Neutrophil (primary cell): Measurements from ENCODE around the gene PRKCI.
"Not testable (repeated sequence)": the region's sequence is repeated elsewhere in the genome, so short reads cannot be mapped to it uniquely, and the experiment has no call there.

Experiments
- H3K27ac ChIP-seq: fragments of 200-600 bp; sonication (generic); 2 replicates; pipeline ENCODE4 v1.5.1; 2016; ENCODE audit warnings: mild to moderate bottlenecking, moderate library complexity
- H3K27me3 ChIP-seq: fragments of 200-600 bp; sonication (generic); 2 replicates; pipeline ENCODE4 v1.6.0; 2016; ENCODE audit warnings: mild to moderate bottlenecking
- H3K36me3 ChIP-seq: fragments of 200-600 bp; sonication (generic); 2 replicates; pipeline ENCODE4 v1.5.1; 2017
- H3K4me1 ChIP-seq, 2 experiments: fragments of 200-600 bp in 1 of 2; sonication (generic) in 1 of 2; 1 replicate in 1 of 2; 2 replicates in 1 of 2; pipeline versions ENCODE4 v1.5.1 to v1.6.1; 2013 to 2016; ENCODE audit warnings: low read depth in 1 of 2, low read length in 1 of 2, mild to moderate bottlenecking in 1 of 2, moderate library complexity in 1 of 2; ENCODE audit not compliant: control insufficient read depth in 1 of 2, insufficient read depth in 1 of 2
- H3K4me3 ChIP-seq, 2 experiments: fragments of 200-600 bp in 1 of 2; sonication (generic) in 1 of 2; 1 replicate in 1 of 2; 2 replicates in 1 of 2; pipeline ENCODE4 v1.5.1; 2013 to 2016; ENCODE audit warnings: low read depth in 1 of 2, low read length in 1 of 2, mild to moderate bottlenecking in 1 of 2, moderate library complexity in 1 of 2
- H3K9me3 ChIP-seq: fragments of 200-600 bp; sonication (generic); 2 replicates; pipeline ENCODE4 v1.5.1; 2016
- CTCF ChIP-seq: fragments of 200-600 bp; sonication (generic); IDR thresholded peaks from 2 replicates; pipeline ENCODE4 v1.5.1; 2016; ENCODE audit warnings: antibody characterized with exemption

Gene PRKCI

GRCh38 chr3:170204023-170204472 is 18.2 kb upstream of the PRKCI start:
- Histone ChIP-seq H3K27me3 (no peaks in the 10 kb centered on the region), H3K4me3 (no peak overlapping the region), H3K27ac (no peak overlapping the region), H3K4me1 (peaks cover 0 to 9% of the 10 kb centered on the region in 2 experiments), H3K36me3 (no peaks in the 10 kb centered on the region), H3K9me3 (no peaks in the 10 kb centered on the region)
- no peak for TF ChIP-seq CTCF

- H3K4me3 ChIP-seq: no peak overlapping the region
- no peak for TF ChIP-seq CTCF
- H3K4me1 ChIP-seq: peaks cover 0 to 9% of the 10 kb centered on the region in 2 experiments
- H3K27ac ChIP-seq: no peak overlapping the region
- no peaks in the 10 kb centered on the region for H3K27me3 ChIP-seq
- no peaks in the 10 kb centered on the region for H3K36me3 ChIP-seq
- no peaks in the 10 kb centered on the region for H3K9me3 ChIP-seq
Measured at GRCh38 chr3:170204509-170204908, 17.7 kb upstream of the PRKCI start.

GRCh38 chr3:170205302-170205701 is 16.9 kb upstream of the PRKCI start:
- Histone ChIP-seq H3K36me3 (no peaks in the 10 kb centered on the region), H3K27me3 (no peaks in the 10 kb centered on the region), H3K4me3 (no peak overlapping the region), H3K4me1 (peaks cover 0 to 9% of the 10 kb centered on the region in 2 experiments), H3K27ac (no peak overlapping the region), H3K9me3 (no peaks in the 10 kb centered on the region)
- no peak for TF ChIP-seq CTCF

- H3K4me3 ChIP-seq, H3K27me3 ChIP-seq, H3K4me1 ChIP-seq, H3K9me3 ChIP-seq, H3K27ac ChIP-seq, H3K36me3 ChIP-seq: not testable (repeated sequence)
Measured at GRCh38 chr3:170206164-170206762, 16.0 kb upstream of the PRKCI start.

- Histone ChIP-seq H3K27ac (no peak overlapping the region), H3K4me3 (no peak overlapping the region), H3K27me3 (no peaks in the 10 kb centered on the region), H3K4me1 (peaks cover 0 to 9% of the 10 kb centered on the region in 2 experiments), H3K9me3 (no peaks in the 10 kb centered on the region), H3K36me3 (no peaks in the 10 kb centered on the region)
- no peak for TF ChIP-seq CTCF
Measured at GRCh38 chr3:170207717-170208116, 14.5 kb upstream of the PRKCI start.

- Histone ChIP-seq H3K9me3 (no peaks in the 10 kb centered on the region), H3K36me3 (no peaks in the 10 kb centered on the region), H3K4me1 (peaks cover 0 to 9% of the 10 kb centered on the region in 2 experiments), H3K27me3 (no peaks in the 10 kb centered on the region), H3K27ac (no peak overlapping the region), H3K4me3 (no peak overlapping the region)
- TF ChIP-seq CTCF: no peak
Measured at GRCh38 chr3:170211668-170212067, 10.6 kb upstream of the PRKCI start.
